ENCODE results near the gene MOSPD3. TPM values are rescaled to one million over a fixed set of nuclear protein-coding genes. Genes with fewer than 3 reads are reported as not detected.
A peak's percentile ranks its signal among the peaks of the same experiment; 100 is the strongest.

The MOSPD3 gene
- total RNA-seq, 1 donor = 5.2 TPM

DNA sequence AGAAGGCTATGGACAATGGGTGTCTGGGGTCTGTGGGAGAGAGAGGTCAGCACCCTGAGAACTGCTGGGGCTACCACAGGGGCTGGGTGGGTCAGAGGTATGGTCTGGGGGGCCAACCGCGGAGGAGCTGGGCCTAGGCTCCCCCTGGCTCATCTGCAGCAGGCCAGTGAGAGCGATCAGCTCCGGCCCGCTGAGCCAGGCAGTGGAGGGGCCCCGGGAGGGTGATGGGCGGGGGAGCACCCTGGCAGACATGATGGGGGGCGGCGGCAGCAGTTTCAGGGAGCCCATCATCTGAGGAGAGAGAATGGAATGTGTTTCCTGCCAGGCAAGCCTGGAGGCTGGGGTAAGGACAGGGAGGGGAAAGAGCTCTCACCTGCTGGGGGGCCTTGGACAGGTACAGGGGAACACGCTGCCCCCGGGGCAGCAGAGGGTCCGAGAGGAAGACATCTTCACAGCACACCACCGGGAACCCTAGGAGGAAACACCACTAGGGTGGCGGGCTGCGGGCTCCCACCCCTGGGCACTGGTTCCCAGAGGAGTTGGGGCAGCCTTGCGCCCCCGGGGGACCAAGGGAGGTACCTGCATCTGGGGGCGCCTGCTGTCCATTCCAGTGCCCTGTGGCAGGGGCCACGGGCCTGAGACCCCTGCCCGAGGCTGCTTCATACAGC is 39.9 kb upstream of the MOSPD3 start:
- TF ChIP-seq, protein P1, sequence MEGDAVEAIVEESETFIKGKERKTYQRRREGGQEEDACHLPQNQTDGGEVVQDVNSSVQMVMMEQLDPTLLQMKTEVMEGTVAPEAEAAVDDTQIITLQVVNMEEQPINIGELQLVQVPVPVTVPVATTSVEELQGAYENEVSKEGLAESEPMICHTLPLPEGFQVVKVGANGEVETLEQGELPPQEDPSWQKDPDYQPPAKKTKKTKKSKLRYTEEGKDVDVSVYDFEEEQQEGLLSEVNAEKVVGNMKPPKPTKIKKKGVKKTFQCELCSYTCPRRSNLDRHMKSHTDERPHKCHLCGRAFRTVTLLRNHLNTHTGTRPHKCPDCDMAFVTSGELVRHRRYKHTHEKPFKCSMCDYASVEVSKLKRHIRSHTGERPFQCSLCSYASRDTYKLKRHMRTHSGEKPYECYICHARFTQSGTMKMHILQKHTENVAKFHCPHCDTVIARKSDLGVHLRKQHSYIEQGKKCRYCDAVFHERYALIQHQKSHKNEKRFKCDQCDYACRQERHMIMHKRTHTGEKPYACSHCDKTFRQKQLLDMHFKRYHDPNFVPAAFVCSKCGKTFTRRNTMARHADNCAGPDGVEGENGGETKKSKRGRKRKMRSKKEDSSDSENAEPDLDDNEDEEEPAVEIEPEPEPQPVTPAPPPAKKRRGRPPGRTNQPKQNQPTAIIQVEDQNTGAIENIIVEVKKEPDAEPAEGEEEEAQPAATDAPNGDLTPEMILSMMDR (IDR thresholded peaks at IDR 0.05; ENCODE audit: insufficient read depth, low read depth, low read length) = no peak
- DNase-seq (ENCODE audit: low read depth) = no peak

DNA sequence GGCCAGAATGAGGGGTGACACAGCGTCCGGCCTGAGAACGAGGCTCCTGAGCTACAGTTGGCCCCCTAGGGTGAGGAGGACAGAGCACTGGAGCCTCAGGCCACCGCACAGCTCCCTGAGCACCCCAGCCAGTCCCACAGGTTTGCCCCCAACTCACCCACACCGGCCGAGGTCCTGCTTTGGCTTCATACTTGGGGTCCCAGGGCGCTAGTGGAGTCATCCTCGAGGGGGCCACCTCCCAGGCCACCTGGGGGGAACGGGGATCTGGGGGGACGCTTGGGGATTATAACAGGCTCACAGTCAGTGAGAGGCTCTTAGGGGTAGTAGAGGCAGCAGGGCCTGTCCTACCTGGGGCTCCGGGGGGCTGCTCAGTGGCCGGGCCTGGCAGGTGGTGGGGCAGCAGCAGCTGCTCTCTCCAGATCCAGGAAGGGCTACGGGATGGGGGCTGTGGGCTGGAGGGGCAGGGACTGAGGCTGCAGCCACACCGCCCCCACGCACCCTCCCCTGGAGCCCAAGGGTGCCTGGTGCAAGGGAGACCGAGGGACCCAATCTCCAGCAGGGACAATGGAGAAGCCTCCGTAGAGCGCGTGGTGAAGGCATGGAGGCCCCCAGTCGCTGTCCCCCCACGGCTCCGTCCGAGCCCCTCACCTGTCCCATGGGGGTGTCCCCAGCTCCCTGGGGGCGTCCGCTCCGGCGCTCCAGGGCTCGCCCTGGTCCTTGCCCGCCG is 39.2 kb upstream of the MOSPD3 start:
- H3K4me3 ChIP-seq (ENCODE audit: low read depth, low read length) = no peak overlapping the region
- TF ChIP-seq, protein P1 (IDR thresholded peaks at IDR 0.05; ENCODE audit: insufficient read depth, low read depth, low read length) = no peak
- DNase-seq (ENCODE audit: low read depth) = no peak

More for the DNA sequence above, 39.9 kb upstream of the MOSPD3 start:
- H3K4me3 ChIP-seq (ENCODE audit: low read depth, low read length) = no peak overlapping the region

DNA sequence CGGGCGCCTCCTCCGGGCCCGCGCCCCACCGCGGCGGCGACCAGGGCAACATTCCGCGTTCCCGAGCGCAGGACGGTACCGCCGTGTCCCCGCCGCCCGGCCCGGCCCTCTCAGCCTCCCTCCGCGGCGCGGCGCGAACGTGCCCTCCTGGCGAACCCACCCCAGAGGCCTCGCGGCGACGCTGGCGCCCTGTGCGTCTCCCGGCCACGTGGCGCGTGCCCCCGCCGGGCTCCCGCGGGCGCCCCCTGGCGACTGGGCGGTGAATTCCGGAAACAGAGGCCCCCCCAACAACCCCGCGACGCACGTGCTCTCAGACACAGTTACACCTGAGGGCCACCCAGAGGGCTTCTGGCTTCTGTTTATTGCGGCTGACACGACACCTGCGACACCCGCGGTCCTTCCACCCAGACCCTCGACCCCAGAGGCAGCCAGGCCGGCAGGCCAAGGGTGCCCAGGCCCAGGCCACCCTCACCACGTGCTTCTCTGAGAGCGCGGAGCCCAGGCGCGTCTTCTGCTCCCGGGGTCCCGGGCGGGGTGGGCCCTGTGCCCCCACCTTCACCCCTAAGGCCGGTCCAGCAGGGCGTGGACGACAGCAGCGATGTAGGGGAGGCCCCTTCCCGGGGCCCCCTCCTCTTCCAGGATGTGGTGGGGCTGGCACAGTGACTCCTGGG is 38.5 kb upstream of the MOSPD3 start, which contains the start of gene SAP25:
Gene SAP25, minus strand, starts transcription at position 210 of the 671 bp plus-strand sequence. Its CDS starts 158 bp downstream, at position 52.
- TF ChIP-seq, protein P1 (IDR thresholded peaks at IDR 0.05; ENCODE audit: insufficient read depth, low read depth, low read length) = peak; percentile 13
- no peak within 1 kb of the TSS for H3K4me3 ChIP-seq (ENCODE audit: low read depth, low read length)
- no peak for DNase-seq (ENCODE audit: low read depth)

DNA sequence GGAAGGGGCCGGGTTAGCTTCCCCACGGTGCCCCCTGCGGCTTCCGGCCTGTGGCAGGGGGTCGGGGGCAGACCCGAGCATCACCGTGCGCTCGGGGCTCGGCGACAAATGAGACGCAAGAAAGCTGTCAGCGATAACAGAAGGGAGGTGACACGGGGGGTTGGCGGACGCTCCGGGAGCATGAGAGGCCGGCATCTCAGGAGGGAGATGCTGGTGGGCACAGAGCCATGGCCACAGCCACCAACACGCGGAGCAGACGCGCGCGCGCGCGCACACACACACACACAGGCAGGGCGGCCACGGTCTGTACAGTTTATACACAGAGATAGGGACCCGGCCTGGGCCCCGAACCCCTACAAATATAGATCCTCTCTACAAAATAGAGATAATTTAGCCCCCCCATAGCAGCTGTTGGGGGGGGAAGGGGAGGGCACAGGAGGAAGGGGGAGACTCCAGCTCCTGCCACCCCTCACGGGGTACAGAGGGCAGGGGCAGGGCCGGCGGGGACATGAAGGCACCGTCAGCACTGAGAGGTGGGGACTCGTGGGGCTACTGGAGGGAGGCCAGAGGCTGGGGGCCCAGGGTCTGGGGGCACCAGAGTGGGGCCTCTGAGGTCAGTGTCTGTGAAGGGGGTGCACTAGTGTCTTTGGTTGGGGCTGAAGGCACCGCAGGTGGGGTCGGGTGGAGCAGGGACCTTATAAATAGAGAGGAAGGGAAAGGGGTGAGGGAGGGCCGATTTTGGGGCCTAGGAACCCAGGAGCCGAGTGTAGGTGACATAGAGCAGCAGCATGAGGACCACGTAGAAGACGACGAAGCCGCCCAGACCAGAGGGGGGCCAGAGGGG is 37.8 kb upstream of the MOSPD3 start:
- TF ChIP-seq, protein P1 (IDR thresholded peaks at IDR 0.05; ENCODE audit: insufficient read depth, low read depth, low read length) = no peak
- DNase-seq (ENCODE audit: low read depth) = no peak
- no peak overlapping the region for H3K4me3 ChIP-seq (ENCODE audit: low read depth, low read length)

DNA sequence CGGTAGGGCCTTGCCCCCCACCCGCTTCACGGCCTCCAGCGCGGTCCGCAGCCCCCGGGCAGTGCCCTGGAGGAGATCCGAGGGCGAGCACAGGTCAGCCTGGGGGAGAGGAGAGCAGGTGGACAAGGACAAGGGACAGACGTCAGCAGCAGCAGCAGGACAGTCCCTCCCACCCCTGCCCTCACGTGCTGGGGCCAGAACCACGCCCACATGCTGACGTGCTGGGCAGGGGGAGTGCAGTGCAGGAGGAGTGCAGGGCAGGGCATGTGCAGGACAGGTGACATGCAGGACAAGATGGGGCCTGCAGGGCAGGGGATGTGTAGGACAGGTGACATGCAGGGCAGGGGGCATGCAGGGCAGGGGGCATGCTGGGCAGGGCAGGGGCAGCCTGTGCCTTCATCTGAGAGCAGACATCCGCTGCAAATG is 37.1 kb upstream of the MOSPD3 start:
- no peak for DNase-seq (ENCODE audit: low read depth)
- no peak overlapping the region for H3K4me3 ChIP-seq (ENCODE audit: low read depth, low read length)
- TF ChIP-seq, protein P1 (IDR thresholded peaks at IDR 0.05; ENCODE audit: insufficient read depth, low read depth, low read length) = no peak

DNA sequence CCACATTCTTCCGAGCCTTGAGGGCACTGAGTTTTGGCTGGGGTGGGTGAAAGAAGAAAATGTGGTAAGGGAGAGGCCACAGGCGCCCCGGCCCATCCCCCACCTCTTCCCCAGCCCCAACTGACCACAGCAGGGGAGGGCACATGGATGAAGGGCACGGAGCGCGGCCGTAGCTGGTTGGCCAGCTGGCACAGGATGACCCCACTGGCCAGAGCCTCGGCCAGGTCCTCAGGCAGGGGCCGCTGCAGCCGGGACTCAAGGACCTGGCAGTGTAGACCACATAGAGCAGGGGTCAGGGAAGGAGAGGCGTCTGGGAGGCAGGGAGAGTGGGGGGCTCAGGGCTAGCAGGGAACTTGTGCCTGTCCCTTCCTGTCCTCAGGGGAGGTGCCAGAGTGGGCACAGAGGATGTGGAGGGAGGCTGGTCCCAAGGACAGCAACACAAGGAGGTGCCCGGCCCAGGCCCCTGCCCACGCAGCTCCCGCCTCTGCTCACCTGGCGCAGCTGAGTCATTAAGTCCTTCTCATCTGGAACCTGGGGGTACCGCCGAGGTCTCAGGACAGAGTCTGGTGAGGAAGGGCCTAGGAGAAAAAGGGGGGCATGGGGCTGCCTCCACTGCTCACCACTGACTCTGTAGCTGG is 36.5 kb upstream of the MOSPD3 start:
- TF ChIP-seq, protein P1 (IDR thresholded peaks at IDR 0.05; ENCODE audit: insufficient read depth, low read depth, low read length) = no peak
- DNase-seq (ENCODE audit: low read depth) = no peak
- no peak overlapping the region for H3K4me3 ChIP-seq (ENCODE audit: low read depth, low read length)

All from fibroblast of villous mesenchyme (primary cell).